ENCODE measurements around the gene FBXL16.

Gene FBXL16

DNA sequence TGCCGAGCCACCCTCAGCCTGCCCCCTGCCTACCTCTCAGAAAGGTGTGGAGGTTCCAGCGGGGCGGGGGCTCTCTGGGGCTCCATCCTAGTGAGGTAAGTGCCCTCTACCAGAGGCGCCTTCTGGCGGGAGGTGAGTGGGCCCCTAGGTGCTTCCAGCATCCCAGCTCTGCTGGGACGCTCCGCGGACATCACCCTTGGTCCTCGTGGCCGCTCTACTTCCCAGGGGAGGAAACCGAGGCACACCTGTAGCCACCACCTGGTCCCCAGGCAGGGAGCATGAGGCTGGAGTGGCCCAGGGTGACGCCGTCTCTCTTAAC lies 62.6 kb downstream of the FBXL16 start:
- no peak for ATAC-seq (ENCODE audit: insufficient read depth, low read depth)
- Histone ChIP-seq H3K9ac (ENCODE audit: low read depth, low read length) (peak overlapping the region; percentile 57), H4K20me1 (ENCODE audit: insufficient read depth, low read length) (0 out of 2 replicates have a peak, but pooled peaks cover 3% of the 10 kb centered on the region), H3K36me3 (ENCODE audit: insufficient read depth, low read length) (no peaks in the 10 kb centered on the region), H3K9me3 (ENCODE audit: insufficient read depth, low read length, severe bottlenecking) (no peaks in the 10 kb centered on the region), H3K27ac (ENCODE audit: low read length) (no peak overlapping the region), H3K27me3 (ENCODE audit: insufficient read depth, low read length, poor library complexity) (no peaks in the 10 kb centered on the region), H3K4me2 (ENCODE audit: insufficient read depth, low read length) (peak overlapping the region; percentile 80), H3K4me1 (ENCODE audit: insufficient read depth, low read length) (peaks cover 30% of the 10 kb centered on the region), H3K79me2 (ENCODE audit: insufficient read depth, low read length) (peaks cover 12% of the 10 kb centered on the region), H3K4me3 (ENCODE audit: low read depth in 1 of 2, low read length in 2 of 2) (peak overlapping the region in 1 of 2 experiments; percentile 63; a peak in 3 of 4 replicates), H2AFZ (ENCODE audit: low read depth, low read length) (no peak overlapping the region)
- no peak for DNase-seq
- no peak for TF ChIP-seq EZH2 (IDR thresholded peaks at IDR 0.05; ENCODE audit: borderline replicate concordance, low read depth, low read length, severe bottlenecking)
- TF ChIP-seq, protein P1, sequence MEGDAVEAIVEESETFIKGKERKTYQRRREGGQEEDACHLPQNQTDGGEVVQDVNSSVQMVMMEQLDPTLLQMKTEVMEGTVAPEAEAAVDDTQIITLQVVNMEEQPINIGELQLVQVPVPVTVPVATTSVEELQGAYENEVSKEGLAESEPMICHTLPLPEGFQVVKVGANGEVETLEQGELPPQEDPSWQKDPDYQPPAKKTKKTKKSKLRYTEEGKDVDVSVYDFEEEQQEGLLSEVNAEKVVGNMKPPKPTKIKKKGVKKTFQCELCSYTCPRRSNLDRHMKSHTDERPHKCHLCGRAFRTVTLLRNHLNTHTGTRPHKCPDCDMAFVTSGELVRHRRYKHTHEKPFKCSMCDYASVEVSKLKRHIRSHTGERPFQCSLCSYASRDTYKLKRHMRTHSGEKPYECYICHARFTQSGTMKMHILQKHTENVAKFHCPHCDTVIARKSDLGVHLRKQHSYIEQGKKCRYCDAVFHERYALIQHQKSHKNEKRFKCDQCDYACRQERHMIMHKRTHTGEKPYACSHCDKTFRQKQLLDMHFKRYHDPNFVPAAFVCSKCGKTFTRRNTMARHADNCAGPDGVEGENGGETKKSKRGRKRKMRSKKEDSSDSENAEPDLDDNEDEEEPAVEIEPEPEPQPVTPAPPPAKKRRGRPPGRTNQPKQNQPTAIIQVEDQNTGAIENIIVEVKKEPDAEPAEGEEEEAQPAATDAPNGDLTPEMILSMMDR (IDR thresholded peaks at IDR 0.05; ENCODE audit: borderline replicate concordance, extremely low read depth, low read length, poor library complexity, severe bottlenecking): no peak
